ENCODE measurements around the gene FMO1.
"Not testable (repeated sequence)": the region's sequence is repeated elsewhere in the genome, so short reads cannot be mapped to it uniquely, and the experiment has no call there.

FMO1 gene

GRCh38 chr1:171219346-171220080 lies 28.8 kb upstream of the FMO1 start:
- no peak for DNase-seq (ENCODE audit: insufficient read length)
- TF ChIP-seq POLR2A (IDR thresholded peaks at IDR 0.05; ENCODE audit: low read depth, low read length): no peak
- no peak for TF ChIP-seq POLR2AphosphoS5 (IDR thresholded peaks at IDR 0.05; ENCODE audit: low read depth, low read length)
- TF ChIP-seq TAF1 (IDR thresholded peaks at IDR 0.05; ENCODE audit: borderline replicate concordance, low read depth, low read length): no peak

GRCh38 chr1:171220081-171220420 lies 28.2 kb upstream of the FMO1 start:
- DNase-seq (ENCODE audit: insufficient read length): no peak
- FAIRE-seq: no peak
- TF ChIP-seq POLR2A (IDR thresholded peaks at IDR 0.05; ENCODE audit: low read depth, low read length) (no peak), TAF1 (IDR thresholded peaks at IDR 0.05; ENCODE audit: borderline replicate concordance, low read depth, low read length) (no peak), POLR2AphosphoS5 (IDR thresholded peaks at IDR 0.05; ENCODE audit: low read depth, low read length) (no peak)

More at GRCh38 chr1:171219346-171220080, 28.8 kb upstream of the FMO1 start:
- no peak for FAIRE-seq

DNA sequence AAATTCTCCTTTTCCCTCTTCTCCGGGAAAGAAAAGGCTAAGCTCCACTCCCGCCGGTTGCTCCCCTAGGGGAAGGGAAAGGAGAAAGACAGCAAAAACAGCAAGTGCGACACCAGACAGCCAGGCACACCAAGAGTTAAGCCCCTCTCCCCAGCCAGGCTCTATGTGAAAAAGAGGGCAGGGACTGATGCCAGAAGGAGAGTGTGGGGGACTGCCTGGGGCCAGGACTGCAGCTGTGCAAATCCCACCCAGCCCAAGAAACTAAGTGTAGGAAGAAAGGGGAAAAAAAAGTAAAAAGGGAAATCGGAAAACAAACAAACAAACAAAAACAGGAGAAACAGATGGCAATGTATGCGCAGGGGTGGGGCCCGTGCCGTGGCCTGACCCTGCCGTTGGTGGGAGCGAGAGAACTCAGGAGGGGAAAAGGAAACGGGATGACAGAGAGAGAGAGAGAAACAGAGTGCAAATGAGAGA lies 27.7 kb upstream of the FMO1 start:
- DNase-seq (ENCODE audit: insufficient read length) (no peak), FAIRE-seq (no peak)
- TF ChIP-seq POLR2A (IDR thresholded peaks at IDR 0.05; ENCODE audit: low read depth, low read length) (no peak), TAF1 (IDR thresholded peaks at IDR 0.05; ENCODE audit: borderline replicate concordance, low read depth, low read length) (no peak), POLR2AphosphoS5 (IDR thresholded peaks at IDR 0.05; ENCODE audit: low read depth, low read length) (no peak)

GRCh38 chr1:171221665-171222591 lies 26.4 kb upstream of the FMO1 start:
- DNase-seq (ENCODE audit: insufficient read length) (no peak), FAIRE-seq (no peak)
- TF ChIP-seq POLR2A (IDR thresholded peaks at IDR 0.05; ENCODE audit: low read depth, low read length) (no peak), POLR2AphosphoS5 (IDR thresholded peaks at IDR 0.05; ENCODE audit: low read depth, low read length) (no peak), TAF1 (IDR thresholded peaks at IDR 0.05; ENCODE audit: borderline replicate concordance, low read depth, low read length) (no peak)

DNA sequence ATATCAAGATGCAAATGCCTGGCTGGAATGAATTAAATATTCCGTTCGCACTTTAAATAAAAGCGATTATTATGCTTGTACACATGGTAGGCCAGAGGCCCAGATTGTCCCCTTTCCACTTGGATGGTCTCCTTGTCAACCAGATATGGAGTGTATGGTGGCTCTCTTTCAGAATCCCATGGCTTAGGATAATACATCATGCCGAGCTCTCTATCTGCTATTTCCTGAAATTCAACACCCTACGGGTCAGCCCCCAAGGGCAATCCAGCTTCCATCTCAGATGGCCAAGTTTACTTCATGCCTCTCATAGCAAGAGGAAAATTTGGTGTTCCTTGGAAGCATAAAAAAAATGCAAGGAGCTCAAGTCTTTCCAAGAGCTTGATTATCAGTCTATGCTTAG lies 25.4 kb upstream of the FMO1 start:
- TF ChIP-seq TAF1 (IDR thresholded peaks at IDR 0.05; ENCODE audit: borderline replicate concordance, low read depth, low read length): no peak
- TF ChIP-seq POLR2AphosphoS5 (IDR thresholded peaks at IDR 0.05; ENCODE audit: low read depth, low read length): no peak
- TF ChIP-seq POLR2A (IDR thresholded peaks at IDR 0.05; ENCODE audit: low read depth, low read length): no peak
- no peak for FAIRE-seq
- DNase-seq (ENCODE audit: insufficient read length): no peak

DNA sequence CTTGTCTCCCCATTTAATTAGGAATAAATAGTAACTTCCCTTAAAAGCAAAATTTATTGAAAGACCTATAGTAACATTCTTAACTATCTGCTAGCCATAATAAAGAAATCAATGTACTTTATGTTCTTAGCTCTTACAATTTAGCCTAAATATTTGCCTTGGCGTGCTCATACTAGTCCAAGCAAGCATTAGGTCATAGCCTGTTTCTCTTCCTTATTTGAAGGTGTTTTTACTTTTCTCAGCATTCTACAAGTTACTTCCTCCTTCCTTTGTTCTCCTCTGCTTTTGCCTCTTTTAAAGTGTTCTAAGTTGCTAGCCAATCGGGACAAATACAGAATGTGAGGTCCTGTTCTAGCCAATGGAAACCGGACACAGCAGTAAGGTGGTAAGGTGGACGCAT lies 24.0 kb upstream of the FMO1 start:
- not testable (repeated sequence) for DNase-seq (ENCODE audit: insufficient read length)
- peak; percentile 82 for FAIRE-seq

DNA sequence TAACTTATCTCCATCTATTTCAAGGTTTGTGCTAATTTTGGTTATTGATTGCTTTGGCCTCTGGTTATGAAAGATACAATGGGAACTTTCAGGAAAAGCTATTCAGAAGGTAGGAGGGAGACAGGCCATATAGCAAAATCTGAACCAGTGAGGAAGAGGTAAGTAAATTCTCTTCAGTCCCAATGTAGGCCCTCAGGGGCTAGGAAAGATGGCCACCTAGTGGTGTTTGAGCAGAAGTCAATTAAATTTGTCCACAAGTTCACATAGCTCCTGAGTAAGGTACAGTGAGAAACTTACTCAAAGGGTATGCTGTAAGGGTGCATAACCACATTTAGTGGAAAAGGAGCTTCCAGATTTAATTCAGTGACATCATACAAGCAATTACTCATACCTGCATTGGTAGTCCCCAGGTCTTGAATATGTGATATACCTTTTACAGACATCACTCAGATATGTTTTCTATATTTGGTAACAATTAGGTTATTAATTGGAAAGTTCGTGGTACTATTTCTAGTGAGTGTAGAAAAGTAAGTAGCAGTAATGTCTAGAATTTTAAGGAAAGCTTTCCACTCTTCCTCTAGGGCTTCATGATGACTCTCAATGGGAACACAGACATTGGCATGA lies 21.4 kb upstream of the FMO1 start:
- TF ChIP-seq POLR2AphosphoS5 (IDR thresholded peaks at IDR 0.05; ENCODE audit: low read depth, low read length): no peak
- TF ChIP-seq TAF1 (IDR thresholded peaks at IDR 0.05; ENCODE audit: borderline replicate concordance, low read depth, low read length): no peak
- TF ChIP-seq POLR2A (IDR thresholded peaks at IDR 0.05; ENCODE audit: low read depth, low read length): no peak
- DNase-seq (ENCODE audit: insufficient read length) (no peak), FAIRE-seq (peak; percentile 95)

GRCh38 chr1:171231326-171231725 lies 17.0 kb upstream of the FMO1 start:
- DNase-seq (ENCODE audit: insufficient read length) (no peak), FAIRE-seq (no peak)
- TF ChIP-seq TAF1 (IDR thresholded peaks at IDR 0.05; ENCODE audit: borderline replicate concordance, low read depth, low read length) (no peak), POLR2A (IDR thresholded peaks at IDR 0.05; ENCODE audit: low read depth, low read length) (no peak), POLR2AphosphoS5 (IDR thresholded peaks at IDR 0.05; ENCODE audit: low read depth, low read length) (no peak)

DNA sequence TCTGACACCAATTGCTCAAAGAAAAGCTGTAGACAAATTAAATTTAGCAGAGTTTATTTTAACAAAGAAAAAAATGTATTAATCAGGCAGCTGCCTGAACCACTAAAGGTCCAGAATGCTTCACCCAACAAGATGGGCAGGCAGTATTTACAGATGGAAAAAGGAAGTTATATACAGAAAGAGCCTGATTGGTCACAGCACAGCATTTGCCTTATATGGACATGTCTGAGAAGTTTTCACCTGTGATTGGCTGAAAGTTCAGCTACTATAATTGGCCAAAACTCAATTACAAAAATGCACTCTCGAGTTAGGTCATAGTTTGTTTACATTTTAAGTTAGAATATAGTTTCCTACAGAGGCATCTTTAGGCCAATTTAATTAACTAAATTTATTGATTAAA lies 15.1 kb upstream of the FMO1 start:
- DNase-seq (ENCODE audit: insufficient read length) (no peak), FAIRE-seq (no peak)
- TF ChIP-seq TAF1 (IDR thresholded peaks at IDR 0.05; ENCODE audit: borderline replicate concordance, low read depth, low read length) (no peak), POLR2A (IDR thresholded peaks at IDR 0.05; ENCODE audit: low read depth, low read length) (no peak), POLR2AphosphoS5 (IDR thresholded peaks at IDR 0.05; ENCODE audit: low read depth, low read length) (no peak)

GRCh38 chr1:171236231-171236630 lies 12.1 kb upstream of the FMO1 start:
- not testable (repeated sequence) for DNase-seq (ENCODE audit: insufficient read length); FAIRE-seq

GRCh38 chr1:171243878-171244277 lies 4.4 kb upstream of the FMO1 start:
- no peak for FAIRE-seq
- TF ChIP-seq POLR2A (IDR thresholded peaks at IDR 0.05; ENCODE audit: low read depth, low read length): no peak

More at GRCh38 chr1:171243878-171244277, 4.4 kb upstream of the FMO1 start:
- no peak for DNase-seq (ENCODE audit: insufficient read length)
